Suprapubic skin (tissue), 3 donors: ENCODE results near the gene FAM186B.

Experiments
- POLR2A ChIP-seq, 2 donors: fragments of 450-650 bp; IDR thresholded peaks; one replicate each; pipeline ENCODE4 v1.6.1; 2017; ENCODE audit warnings: antibody characterized with exemption in 2 of 2, mild to moderate bottlenecking in 2 of 2, moderate library complexity in 2 of 2
- TF ChIP-seq, protein P1 (sequence below), 2 donors: fragments of 200-600 bp in 1 of 2; fragments of 450-650 bp in 1 of 2; sonication (generic) in 1 of 2; IDR thresholded peaks; one replicate each; pipeline ENCODE4 v1.5.1; 2016 to 2019; ENCODE audit warnings: antibody characterized with exemption in 2 of 2, mild to moderate bottlenecking in 1 of 2, moderate library complexity in 1 of 2

GRCh38 chr12:49645146-49646039 is 40.0 kb upstream of the FAM186B start:
- no peak for TF ChIP-seq POLR2A (IDR thresholded peaks at IDR 0.05)
- TF ChIP-seq, protein P1, sequence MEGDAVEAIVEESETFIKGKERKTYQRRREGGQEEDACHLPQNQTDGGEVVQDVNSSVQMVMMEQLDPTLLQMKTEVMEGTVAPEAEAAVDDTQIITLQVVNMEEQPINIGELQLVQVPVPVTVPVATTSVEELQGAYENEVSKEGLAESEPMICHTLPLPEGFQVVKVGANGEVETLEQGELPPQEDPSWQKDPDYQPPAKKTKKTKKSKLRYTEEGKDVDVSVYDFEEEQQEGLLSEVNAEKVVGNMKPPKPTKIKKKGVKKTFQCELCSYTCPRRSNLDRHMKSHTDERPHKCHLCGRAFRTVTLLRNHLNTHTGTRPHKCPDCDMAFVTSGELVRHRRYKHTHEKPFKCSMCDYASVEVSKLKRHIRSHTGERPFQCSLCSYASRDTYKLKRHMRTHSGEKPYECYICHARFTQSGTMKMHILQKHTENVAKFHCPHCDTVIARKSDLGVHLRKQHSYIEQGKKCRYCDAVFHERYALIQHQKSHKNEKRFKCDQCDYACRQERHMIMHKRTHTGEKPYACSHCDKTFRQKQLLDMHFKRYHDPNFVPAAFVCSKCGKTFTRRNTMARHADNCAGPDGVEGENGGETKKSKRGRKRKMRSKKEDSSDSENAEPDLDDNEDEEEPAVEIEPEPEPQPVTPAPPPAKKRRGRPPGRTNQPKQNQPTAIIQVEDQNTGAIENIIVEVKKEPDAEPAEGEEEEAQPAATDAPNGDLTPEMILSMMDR (IDR thresholded peaks at IDR 0.05), result no peak
